ENCODE data around the gene DENND2C.

Gene DENND2C

GRCh38 chr1:114540272-114540671, 129.6 kb downstream of the DENND2C start:
- DNase-seq = no peak

- DNase-seq = no peak
These were observed 133.8 kb downstream of the DENND2C start for GRCh38 chr1:114536043-114536442.

GRCh38 chr1:114535401-114535800, 134.4 kb downstream of the DENND2C start:
- DNase-seq = no peak

Data from DMS79 (cell line).